Ishikawa (cell line): ENCODE data around the gene GNB2.

Source experiments
- RAD21 ChIP-seq: IDR thresholded peaks from 2 replicates; pipeline ENCODE4 v1.6.1; 2012; ENCODE audit warnings: low read depth
- TAF1 ChIP-seq: IDR thresholded peaks from 2 replicates; pipeline ENCODE4 v1.6.1; 2012; ENCODE audit warnings: low read depth, mild to moderate bottlenecking
- TCF12 ChIP-seq: IDR thresholded peaks from 2 replicates; pipeline ENCODE4 v1.6.1; 2012; ENCODE audit warnings: low read depth

DNA sequence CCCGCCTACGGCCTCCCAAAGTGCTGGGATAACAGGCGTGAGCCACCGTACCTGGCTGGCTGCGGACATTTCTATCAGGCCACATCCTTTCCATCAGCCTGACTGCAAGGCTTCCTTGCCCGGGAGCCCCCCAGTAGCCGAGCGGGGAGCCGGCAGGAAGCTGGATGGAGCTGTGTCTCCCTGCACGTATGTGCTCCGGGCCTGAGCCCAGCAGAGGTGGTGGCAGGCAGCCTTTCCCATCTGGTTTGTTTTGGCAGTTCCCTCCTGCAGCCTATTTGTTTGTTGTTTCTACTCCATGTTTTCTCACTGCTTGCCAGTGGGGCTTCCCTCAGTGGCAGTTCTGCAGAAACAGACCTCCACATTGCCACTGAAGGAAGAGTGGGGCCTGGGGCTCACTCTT is 37.8 kb downstream of the GNB2 start:
- TF ChIP-seq RAD21 (no peak), TCF12 (no peak), TAF1 (no peak)
